Endometrial microvascular endothelial cells (primary cell): ENCODE data around the gene EBI3. TPM values are rescaled to one million over a fixed set of nuclear protein-coding genes. Genes with fewer than 3 reads are reported as not detected.
"Not testable (repeated sequence)": the region's sequence is repeated elsewhere in the genome, so short reads cannot be mapped to it uniquely, and the experiment has no call there.

Experiments
- in situ Hi-C: cut with HindIII; loops from 2 replicates; pipeline ENCODE4 v1.10.0; 2017; ENCODE audit warnings: low sequenced_read_pairs, low pct_unique_long_range_greater_than_20kb; ENCODE audit errors: inconsistent ontology term
- total RNA-seq: library from RNA; depleted of rRNA; stranded (reverse); fragments of >200 nt; gene quantifications from one replicate; pipeline ENCODE4 v1.2.3, GENCODE V29; 2015; ENCODE audit errors: inconsistent ontology term

EBI3 gene
- total RNA-seq, 1 donor from 2014 or later: 1.1 TPM

DNA sequence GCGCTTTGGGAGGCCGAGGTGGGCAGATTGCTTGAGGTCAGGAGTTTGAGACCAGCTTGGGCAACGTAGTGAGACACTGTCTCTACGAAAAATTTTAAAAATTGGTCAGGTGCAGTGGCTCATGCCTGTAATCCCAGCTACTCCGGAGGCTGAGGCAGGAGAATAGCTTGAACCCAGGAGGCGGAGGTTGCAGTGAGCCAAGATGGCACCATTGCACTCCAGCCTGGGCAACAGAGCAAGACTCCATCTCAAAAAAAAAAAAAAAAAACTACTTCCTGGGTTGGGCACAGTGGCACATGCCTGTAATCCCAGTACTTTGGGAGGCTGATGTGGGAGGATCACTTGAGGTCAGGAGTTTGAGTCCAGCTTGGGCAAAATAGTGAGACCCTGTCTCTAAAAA lies 2.2 kb downstream of the EBI3 start:
- in situ Hi-C loops: not testable (repeated sequence)

DNA sequence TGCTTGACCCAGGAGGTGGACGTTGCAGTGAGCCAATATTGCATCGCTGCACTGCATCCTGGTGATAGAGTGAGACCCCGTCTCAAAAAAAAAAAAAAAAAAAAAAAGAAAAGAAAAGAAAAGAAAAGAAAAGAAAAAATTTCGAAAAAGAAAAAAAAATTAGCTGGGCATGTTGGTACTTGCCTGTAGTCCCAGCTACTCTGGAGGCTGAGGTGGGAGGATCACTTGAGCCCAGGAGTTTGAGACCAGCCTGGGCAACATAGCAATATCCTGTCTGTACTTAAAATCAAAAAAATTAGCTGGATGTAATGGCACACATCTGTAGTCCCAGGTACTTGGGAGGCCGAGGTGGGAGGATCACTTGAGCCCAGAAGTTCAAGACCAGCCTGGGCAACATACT lies 2.8 kb downstream of the EBI3 start:
- in situ Hi-C loops: not testable (repeated sequence)

DNA sequence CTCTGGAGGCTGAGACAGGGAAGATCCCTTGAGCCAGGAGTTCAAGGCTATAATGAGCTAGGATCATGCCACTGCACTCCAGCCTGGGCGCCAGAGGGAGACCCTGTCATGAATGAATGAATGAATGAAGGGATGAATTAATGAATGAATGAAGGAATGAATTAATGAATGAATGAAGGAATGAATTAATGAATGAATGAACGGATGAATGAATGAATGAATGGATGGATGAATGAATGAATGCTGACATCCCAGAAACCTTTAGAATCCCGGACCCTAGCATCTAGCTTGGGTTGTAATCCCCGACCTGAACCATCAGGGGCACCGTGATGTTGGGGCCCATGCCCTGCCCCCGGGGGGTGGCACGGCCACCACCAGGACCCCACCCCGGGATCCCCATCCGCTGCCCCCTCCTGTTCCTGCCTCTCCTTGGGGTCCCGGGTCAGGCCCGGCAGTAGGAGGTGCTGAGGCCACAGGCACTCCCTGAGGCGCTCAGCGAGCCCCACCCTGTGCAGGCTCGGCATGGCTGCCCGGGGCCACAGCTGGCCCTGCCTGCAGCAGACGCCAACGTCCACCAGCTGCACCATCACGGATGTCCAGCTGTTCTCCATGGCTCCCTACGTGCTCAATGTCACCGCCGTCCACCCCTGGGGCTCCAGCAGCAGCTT lies 3.4 kb downstream of the EBI3 start:
- in situ Hi-C loops: no loop called here

DNA sequence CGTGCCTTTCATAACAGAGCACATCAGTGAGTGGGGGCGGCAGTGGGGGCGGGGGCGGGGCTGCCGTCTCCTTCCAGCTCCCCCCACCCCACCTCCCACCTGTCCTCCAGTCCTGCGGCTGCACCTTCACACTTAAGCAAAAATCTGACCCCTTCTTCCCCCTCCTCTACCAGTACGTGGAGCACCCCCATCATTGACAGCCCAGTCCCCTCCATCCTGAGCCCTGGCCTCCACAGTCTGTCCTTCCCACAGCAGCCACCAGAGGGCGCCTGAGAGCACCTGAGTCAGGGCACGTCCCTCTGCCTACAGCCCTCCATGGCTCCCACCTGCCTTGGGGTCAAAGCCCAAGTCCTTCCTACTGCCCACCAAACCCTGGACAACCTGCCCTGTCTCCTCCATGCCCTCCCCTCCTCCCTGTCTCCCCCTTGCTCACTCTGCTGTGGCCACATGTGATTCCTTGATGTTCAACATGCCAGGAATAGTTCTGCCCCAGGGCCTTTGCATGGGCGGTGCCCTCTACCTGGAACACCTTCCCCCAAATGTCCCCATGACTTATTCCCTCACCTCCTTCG lies 4.0 kb downstream of the EBI3 start:
- in situ Hi-C loops: no loop called here

DNA sequence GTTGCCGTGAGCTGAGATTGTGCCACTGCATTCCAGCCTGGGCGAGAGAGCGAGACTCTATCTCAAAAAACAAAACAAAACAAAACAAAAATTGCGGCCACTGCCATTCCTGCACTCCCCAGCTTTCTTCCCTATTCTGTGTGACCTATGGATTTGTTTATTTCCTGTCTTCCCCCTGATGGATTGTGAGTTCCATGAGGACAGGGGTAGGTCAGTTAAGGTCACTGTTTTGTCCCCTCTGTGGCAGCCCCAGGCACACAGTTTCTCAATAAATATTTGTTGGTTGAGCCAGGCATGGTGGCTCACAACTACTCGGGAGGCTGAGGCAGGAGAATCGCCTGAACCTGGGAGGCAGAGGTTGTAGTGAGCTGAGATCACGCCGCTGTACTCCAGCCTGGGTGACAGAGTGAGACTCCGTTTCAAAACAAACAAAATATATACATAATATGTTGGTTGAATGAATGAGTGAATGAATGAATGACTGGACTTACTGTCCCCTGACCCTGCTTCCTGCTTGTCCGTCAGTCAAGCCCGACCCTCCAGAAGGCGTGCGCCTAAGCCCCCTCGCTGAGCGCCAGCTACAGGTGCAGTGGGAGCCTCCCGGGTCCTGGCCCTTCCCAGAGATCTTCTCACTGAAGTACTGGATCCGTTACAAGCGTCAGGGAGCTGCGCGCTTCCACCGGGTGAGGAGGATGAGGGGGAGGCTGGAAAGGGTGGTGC lies 5.0 kb downstream of the EBI3 start:
- in situ Hi-C loops: no loop called here

DNA sequence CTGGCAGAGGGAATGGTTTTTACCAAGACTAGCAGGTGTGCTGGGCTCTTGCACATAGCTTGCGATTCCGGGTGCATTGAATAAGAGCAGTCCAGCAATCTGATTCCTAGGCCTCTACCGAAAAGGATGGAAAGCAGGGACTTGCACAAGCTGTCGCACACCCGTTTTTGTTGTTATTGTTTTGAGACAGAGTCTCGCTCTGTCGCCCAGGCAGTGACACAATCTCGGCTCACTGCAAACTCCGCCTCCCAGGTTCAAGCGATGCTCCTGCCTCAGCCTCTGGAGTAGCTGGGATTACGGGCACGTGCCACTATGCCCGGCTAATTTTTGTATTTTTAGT lies 5.5 kb downstream of the EBI3 start:
- in situ Hi-C loops: no loop called here

DNA sequence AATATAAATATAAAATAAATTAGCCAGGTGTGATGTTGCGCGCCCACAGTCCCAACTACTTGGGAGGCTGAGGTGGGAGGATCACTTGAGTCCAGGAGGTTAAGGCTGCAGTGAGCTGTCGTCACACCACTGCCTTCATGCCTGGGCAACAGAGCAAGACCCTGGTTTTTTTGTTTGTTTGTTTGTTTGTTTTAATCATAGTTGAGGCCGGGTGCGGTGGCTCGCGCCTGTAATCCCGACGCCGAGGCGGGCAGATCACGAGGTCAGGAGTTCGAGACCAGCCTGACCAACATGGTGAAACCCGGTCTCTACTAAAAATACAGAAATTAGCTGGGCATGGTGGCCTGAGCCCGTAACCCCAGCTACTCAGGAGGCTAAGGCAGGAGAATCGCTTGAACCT lies 8.2 kb downstream of the EBI3 start:
- in situ Hi-C loops: not testable (repeated sequence)

DNA sequence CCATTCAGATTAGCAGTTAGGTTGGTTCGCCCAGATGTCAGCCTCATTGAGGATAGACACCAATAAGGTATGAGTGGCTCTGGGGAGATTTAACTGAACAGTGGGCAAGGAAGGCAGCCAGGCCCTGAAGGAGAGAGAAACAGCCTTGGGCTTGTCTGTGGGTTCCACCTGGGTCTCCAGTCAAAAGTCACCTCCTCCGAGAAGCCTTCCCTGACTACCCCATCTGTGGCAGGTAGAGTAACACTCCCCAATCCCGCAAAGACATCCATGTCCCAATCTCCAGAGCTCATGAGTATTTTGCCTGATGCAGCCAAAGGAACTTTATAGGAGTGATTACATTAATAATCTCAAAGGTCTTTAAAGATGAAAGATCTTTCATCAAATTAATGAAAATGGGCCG lies 9.5 kb downstream of the EBI3 start:
- in situ Hi-C loops: no loop called here

DNA sequence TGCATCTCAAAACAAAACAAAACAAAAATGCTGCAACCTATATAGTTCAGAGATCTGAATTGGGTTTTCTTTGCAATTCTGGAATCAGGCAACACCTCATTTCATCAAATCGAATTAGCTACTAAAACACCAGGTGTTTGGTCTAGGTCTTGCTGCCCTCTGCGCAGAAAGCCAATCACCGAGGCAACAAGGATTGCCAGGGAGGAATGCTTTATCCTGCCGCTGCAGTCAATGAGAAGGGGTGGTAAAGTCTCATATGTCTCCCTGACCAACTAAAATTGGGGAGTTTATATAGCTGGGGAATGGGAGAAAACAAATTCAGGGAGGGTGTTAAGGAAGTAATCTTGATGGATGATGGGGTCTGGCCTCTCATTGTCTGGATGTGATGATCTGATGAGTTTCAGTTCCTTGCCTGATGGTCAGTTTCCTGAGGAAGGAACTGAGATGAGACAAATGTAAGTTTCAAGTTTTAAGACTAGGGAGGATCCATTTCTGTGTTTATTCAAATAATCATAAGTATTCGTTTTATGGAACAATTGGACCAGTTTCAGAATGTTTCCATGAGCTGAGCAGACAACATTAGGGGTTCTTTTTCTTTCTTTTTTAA lies 12.6 kb downstream of the EBI3 start:
- in situ Hi-C loops: no loop called here

DNA sequence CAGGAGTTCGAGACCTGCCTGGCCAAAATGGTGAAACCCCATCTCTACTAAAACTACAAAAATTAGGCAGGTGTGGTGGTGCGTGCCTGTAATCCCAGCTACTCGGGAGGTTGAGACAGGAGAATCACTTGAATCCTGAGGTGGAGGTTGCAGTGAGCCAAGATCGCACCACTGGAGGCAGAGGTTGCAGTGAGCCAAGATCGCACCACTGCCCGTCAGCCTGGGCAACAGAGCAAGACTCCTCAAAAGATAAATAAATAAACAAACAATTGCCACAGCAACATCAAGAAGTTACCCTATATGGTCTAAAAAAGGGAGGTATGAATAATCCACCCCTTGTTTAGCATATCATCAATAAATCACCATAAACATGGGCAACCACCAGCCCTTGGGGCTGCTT lies 16.6 kb downstream of the EBI3 start:
- in situ Hi-C loops: not testable (repeated sequence)

DNA sequence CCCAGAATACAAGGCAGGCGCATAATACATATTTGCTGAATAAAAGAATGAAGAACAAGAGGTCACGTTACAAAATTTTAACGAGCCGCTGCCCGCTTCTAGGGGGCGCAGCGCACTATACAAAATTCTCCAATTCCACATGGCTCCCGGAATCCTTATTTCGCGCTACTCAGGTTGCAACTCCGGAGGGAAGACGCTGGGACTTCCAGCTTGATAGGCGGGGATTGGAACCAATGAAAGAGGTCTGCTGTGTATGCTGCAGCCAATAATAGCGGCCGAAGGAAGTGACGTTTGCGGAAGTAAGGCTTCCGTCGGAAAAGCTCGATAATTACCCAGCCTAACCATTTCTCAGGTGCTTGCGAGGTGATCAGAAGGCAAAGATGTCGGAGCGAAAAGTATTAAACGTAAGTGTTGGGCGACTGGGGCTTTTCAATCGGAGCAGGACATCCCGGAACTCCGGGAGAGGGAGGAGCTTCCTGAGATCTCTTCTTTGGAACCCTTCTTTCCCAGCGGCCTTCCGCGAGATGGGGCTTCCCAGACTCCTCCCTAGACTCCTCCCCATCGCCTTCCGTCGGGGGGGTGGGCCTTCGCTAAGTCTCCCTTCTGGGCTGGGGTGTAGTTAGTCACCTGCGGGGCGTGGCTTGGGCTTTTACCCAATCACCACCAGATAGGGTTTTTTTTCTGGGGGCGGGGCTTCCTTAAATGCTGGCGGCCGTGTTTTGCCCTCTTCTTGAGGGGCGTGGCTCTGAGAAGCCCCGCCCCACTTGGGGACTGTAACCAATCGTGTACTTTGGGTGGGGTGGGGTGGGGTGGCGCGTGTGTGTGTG lies 17.7 kb downstream of the EBI3 start, which contains the start of gene YJU2:
Gene YJU2, plus strand, starts transcription at position 314 of the 827 bp plus-strand sequence. Its CDS starts 67 bp downstream, at position 381.
- in situ Hi-C loops: no loop called here

DNA sequence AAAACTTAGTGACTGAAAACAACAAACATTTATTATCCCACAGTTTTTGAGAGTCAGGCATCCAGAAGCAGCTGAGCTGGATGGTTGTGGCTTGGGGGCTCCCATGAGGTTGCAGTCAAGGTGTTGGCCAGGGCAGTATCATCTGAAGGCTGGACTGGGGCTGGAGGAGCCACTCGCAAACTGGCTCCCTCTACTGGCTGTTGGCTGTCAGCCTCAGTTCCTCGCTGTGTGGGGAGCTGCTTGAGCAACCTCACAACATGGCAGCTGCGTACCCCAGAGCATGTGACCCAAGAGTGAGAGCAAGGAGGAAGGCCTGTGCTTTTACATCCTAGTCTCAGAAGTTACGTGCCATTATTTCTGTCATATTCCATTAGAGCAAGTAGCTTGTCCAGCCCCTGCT lies 27.2 kb downstream of the EBI3 start:
- in situ Hi-C loops: no loop called here

DNA sequence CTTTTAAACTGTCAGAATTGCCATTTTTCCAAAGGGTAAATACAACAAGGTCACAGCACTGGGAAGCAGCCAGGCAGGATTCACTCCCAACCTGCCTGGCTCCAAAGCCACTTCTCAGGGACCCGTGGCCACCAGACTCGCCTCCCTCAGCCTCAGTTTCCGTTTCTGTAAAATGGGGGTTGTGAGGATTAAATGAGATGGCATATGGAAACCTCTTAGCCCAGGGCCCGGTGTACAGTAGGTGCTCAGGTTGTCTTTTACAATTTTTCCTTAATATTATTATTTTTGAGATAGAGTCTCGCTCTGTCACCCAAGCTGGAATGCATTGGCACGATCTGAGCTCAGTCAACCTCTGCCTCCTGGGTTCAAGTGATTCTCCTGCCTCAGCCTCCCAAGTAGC lies 27.7 kb downstream of the EBI3 start:
- in situ Hi-C loops: no loop called here

DNA sequence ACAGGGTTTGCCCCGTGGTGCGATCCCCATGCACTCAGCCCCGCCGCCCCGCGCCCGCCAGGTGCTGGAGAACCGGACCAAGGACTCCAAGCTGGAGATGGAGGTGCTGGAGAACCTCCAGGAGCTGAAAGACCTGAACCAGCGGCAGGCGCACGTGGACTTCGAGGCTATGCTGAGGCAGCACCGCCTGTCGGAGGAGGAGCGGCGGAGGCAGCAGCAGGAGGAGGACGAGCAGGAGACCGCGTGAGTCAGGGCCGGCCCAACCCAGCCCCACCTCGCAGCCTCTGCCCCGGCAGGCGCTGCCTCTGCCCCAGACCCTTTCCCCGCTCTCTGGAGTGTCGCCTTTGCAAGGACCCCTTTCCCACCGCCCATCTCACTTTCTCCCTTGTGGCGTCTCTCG lies 28.9 kb downstream of the EBI3 start:
- in situ Hi-C loops: no loop called here

DNA sequence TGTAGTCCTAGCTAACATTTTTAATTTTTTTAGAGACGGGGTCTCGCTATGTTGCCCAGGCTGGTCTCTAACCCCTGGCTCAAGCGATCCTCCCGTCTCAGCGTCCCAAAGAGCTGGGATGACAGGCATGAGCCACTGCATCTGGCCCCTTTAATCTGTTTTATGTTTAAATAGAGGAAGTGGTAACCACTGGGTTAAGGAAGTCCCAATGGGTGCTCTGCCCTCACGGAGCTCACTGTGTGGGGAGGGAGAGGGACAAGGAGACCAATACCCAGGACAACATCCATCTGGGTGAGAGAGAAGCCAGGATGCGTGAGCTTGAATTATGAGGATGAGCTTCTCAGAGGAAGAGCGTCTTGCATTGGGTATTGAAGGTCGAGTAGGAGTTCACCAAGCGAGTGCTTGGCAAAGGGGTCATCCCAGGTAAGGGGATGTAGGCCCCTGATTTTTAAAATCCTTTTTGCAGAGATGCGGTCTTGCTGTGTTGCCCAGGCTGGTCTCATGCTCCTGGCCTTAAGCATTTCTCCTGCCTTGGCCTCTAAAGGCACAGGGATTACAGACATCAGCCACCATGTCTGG lies 31.4 kb downstream of the EBI3 start:
- in situ Hi-C loops: no loop called here

DNA sequence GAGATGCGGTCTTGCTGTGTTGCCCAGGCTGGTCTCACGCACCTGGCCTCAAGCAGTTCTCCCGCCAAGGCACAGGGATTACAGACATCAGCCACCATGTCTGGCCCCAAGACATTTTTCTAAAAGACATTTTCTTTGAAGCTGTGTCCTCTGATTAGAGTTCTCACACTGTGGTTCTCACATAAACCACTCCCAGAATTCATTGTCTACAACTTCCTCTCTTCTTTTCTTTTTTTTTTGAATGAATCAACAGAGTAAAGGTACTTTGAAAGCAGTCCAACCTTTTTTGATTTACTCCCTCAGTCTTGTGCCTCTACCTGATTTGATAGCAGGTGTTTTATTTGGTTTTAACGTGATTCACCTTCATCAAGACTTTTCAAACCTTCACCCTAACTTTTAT lies 35.5 kb downstream of the EBI3 start:
- in situ Hi-C loops: no loop called here

DNA sequence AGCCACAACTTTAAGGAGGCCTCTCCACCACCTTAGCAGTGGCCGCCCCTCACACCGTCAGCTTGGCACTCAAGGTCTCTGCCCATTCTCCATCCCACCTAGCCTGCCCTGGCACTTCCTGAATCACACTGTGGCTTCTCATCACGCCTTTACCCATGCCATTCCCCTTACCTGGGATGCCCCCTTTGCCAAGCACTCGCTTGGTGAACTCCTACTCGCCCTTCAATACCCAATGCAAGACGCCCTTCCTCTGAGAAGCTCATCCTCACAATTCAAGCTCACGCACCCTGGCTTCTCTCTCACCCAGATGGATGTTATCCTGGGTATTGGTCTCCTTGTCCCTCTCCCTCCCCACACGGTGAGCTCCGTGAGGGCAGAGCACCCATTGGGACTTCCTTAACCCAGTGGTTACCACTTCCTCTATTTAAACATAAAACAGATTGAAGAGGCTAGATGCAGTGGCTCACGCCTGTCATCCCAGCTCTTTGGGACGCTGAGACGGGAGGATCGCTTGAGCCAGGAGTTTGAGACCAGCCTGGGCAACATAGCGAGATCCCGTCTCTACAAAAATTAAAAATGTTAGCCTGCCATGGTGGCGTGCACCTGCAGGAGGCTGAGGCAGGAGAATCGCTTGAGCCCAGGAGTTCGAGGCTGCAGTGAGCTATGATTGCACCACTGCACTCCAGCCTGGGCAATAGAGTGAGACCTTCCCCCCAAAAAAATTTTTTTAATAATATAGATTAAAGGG lies 37.1 kb downstream of the EBI3 start:
- in situ Hi-C loops: no loop called here
